Measurements from ENCODE around the gene FNBP1L. TPM values are rescaled to one million over a fixed set of nuclear protein-coding genes. Genes with fewer than 3 reads are reported as not detected.

Gene FNBP1L
- total RNA-seq, 1 donor from 2014 or later: 29.7 TPM

DNA sequence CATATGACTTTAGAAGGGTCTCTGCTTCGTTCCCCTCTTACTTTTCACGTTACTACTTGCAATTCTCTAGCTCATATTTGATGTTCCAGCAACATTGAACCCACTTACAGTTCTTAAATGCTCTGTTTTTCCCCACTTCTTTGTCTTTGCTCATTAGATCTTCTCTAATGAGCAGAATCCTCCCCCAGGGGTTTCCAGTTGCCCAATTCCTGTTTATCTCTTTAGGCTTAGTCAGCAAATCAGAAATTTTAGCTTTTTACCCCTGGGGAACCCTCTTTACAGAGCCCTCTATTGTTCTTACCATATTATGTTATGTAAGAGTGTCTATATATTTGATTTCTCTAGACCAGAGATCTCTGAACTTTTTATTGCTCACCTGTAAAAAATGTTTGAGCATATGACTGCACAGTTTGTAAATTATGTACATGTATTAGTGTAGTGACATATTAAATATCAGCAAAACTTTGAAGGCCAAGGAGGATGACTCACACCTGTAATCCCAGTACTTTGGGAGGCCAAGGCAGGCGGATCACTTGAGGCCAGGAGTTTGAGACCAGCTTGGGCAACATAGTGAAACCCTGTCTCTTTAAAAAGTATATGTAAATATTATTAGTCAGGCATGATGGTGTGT, 71.4 kb downstream of the FNBP1L start:
- no peak for FAIRE-seq
- H3K36me3 ChIP-seq (ENCODE audit: control insufficient read depth, insufficient read depth, low read length): no peaks in the 10 kb centered on the region
- TF ChIP-seq, protein P1, sequence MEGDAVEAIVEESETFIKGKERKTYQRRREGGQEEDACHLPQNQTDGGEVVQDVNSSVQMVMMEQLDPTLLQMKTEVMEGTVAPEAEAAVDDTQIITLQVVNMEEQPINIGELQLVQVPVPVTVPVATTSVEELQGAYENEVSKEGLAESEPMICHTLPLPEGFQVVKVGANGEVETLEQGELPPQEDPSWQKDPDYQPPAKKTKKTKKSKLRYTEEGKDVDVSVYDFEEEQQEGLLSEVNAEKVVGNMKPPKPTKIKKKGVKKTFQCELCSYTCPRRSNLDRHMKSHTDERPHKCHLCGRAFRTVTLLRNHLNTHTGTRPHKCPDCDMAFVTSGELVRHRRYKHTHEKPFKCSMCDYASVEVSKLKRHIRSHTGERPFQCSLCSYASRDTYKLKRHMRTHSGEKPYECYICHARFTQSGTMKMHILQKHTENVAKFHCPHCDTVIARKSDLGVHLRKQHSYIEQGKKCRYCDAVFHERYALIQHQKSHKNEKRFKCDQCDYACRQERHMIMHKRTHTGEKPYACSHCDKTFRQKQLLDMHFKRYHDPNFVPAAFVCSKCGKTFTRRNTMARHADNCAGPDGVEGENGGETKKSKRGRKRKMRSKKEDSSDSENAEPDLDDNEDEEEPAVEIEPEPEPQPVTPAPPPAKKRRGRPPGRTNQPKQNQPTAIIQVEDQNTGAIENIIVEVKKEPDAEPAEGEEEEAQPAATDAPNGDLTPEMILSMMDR (IDR thresholded peaks at IDR 0.05; ENCODE audit: insufficient read depth, low read length, severe bottlenecking): no peak
- no peaks in the 10 kb centered on the region for H3K27me3 ChIP-seq (ENCODE audit: control insufficient read depth, insufficient read depth, low read length)
- peak; percentile 95 for DNase-seq (ENCODE audit: low read depth)
- no peak overlapping the region for H3K4me3 ChIP-seq (ENCODE audit: low read depth, low read length)

DNA sequence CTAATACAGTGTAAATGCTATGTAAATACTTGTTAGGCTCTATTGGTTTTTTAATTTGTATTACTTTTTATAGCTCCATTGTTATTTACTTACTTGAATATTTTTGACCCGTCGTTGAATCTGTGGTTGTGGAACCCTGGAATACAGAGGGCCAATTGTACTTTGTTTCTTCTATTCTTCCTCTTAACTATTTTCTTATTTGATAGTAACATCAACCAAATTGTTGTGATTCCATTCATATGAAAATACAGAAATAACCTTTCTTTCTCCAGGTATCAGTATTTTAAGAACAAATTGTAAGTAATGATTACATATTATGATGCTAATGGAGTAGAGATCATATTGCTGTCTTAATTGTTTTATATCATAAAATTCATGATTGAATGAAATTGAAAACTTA, 73.7 kb downstream of the FNBP1L start:
- Histone ChIP-seq H3K27me3 (ENCODE audit: control insufficient read depth, insufficient read depth, low read length) (no peaks in the 10 kb centered on the region), H3K4me3 (ENCODE audit: low read depth, low read length) (no peak overlapping the region), H3K36me3 (ENCODE audit: control insufficient read depth, insufficient read depth, low read length) (peaks cover 1% of the 10 kb centered on the region)
- TF ChIP-seq, protein P1 (IDR thresholded peaks at IDR 0.05; ENCODE audit: insufficient read depth, low read length, severe bottlenecking): no peak
- FAIRE-seq (no peak), DNase-seq (ENCODE audit: low read depth) (no peak)

DNA sequence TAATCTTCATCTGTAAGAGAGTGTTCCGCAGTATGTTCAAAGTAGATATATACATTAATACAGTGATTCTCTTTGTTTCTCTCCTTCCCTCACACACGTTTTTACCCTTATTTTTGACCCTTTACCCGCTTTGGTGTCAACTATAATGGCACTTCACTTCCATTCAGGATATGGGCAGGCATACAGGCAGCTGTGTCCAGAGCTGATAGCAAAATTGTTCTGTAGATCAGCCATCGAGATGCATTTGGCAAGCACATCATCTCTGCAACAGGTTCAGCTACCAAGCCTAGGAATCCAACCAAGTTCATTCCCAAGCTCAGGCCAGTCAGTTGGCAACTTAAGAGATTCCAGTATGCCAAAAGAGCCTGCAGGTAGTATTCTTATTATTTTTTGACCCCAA, 74.8 kb downstream of the FNBP1L start:
- Histone ChIP-seq H3K4me3 (ENCODE audit: low read depth, low read length) (no peak overlapping the region), H3K36me3 (ENCODE audit: control insufficient read depth, insufficient read depth, low read length) (peaks cover 3% of the 10 kb centered on the region), H3K27me3 (ENCODE audit: control insufficient read depth, insufficient read depth, low read length) (no peaks in the 10 kb centered on the region)
- DNase-seq (ENCODE audit: low read depth): no peak
- no peak for FAIRE-seq
- TF ChIP-seq, protein P1 (IDR thresholded peaks at IDR 0.05; ENCODE audit: insufficient read depth, low read length, severe bottlenecking): no peak

DNA sequence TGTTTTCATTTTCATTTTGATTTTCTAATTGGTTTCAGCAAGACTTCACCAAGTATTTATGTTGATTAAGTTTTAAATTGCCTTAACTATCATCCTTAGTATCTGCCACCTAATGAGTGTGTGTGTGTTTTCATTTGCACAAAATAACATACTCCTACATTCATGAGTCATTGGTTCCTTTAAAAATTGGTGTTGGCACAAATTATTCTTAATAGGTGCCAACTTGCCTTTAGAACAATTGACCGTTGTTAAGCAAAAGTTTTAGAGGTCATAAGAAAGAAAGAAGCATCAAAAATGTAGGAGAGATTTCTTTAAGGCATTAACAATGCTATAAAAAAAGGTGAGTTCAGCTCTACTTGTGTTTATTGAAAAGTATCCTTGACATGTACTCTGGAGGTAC, 77.5 kb downstream of the FNBP1L start:
- Histone ChIP-seq H3K36me3 (ENCODE audit: control insufficient read depth, insufficient read depth, low read length) (peaks cover 3% of the 10 kb centered on the region), H3K4me3 (ENCODE audit: low read depth, low read length) (no peak overlapping the region), H3K27me3 (ENCODE audit: control insufficient read depth, insufficient read depth, low read length) (no peaks in the 10 kb centered on the region)
- DNase-seq (ENCODE audit: low read depth): peak; percentile 39
- TF ChIP-seq, protein P1 (IDR thresholded peaks at IDR 0.05; ENCODE audit: insufficient read depth, low read length, severe bottlenecking): no peak
- FAIRE-seq: no peak

DNA sequence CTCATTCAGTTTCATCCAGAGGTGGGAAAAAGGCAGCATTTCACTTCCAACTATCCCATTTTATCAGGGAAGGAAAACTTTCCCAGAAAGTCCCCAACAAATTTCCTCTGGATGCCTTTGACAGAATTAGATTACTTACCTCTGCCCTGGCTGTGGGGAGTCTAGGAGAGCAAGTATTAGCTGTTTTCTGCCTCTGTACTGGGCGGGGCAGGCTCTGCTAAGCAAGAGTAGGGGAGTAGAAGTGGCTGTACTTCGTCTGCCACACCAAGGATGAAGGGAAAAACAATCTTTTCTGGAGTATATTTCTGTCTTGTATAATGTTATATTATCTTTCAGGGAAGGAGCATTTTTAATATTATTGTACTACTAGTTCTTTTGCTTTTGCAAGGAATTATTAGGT, 78.5 kb downstream of the FNBP1L start:
- Histone ChIP-seq H3K27me3 (ENCODE audit: control insufficient read depth, insufficient read depth, low read length) (no peaks in the 10 kb centered on the region), H3K36me3 (ENCODE audit: control insufficient read depth, insufficient read depth, low read length) (peaks cover 3% of the 10 kb centered on the region), H3K4me3 (ENCODE audit: low read depth, low read length) (no peak overlapping the region)
- FAIRE-seq: no peak
- TF ChIP-seq, protein P1 (IDR thresholded peaks at IDR 0.05; ENCODE audit: insufficient read depth, low read length, severe bottlenecking): no peak
- DNase-seq (ENCODE audit: low read depth): no peak

DNA sequence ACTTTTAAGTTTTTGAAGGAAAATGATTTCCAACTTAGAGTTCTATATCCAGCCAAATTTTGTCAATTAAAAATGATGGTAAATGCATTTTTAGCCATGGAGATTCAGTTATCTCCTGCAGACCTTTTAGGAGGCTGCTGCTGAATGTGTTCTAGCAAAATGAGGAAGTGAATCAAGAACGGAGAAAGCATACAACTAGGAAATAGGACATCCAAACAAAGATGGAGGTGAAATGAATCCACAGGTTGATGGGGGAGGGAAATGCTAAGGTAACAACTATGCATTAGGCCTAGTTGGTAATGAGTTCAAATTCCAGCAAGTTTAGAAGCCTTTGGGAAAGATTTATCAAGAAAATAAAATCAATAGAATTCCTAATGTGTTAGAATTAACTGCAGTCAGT, 80.5 kb downstream of the FNBP1L start:
- DNase-seq (ENCODE audit: low read depth) (no peak), FAIRE-seq (no peak)
- no peak overlapping the region for H3K4me3 ChIP-seq (ENCODE audit: low read depth, low read length)

More for the DNA sequence above, 80.5 kb downstream of the FNBP1L start:
- TF ChIP-seq, protein P1 (IDR thresholded peaks at IDR 0.05; ENCODE audit: insufficient read depth, low read length, severe bottlenecking): no peak
- Histone ChIP-seq H3K36me3 (ENCODE audit: control insufficient read depth, insufficient read depth, low read length) (peaks cover 4% of the 10 kb centered on the region), H3K27me3 (ENCODE audit: control insufficient read depth, insufficient read depth, low read length) (no peaks in the 10 kb centered on the region)
